ENCODE data around the gene CEP135. TPM values are rescaled to one million over a fixed set of nuclear protein-coding genes. Genes with fewer than 3 reads are reported as not detected.

Gene CEP135
- polyA plus RNA-seq, 1 donor from 2014 or later: 5.2 TPM

GRCh38 chr4:56055027-56055977 is 106.6 kb downstream of the CEP135 start:
- H3K4me3 ChIP-seq (ENCODE audit: low read length): no peak overlapping the region
- H3K9ac ChIP-seq (ENCODE audit: low read length): no peak overlapping the region
- TF ChIP-seq EZH2 (IDR thresholded peaks at IDR 0.05; ENCODE audit: borderline replicate concordance, insufficient read depth, low read length, poor library complexity, severe bottlenecking) (no peak), POLR2AphosphoS5 (IDR thresholded peaks at IDR 0.05) (no peak), RAD21 (conservative IDR thresholded peaks at IDR 0.05) (no peak), EP300 (conservative IDR thresholded peaks at IDR 0.05; ENCODE audit: poor library complexity, severe bottlenecking) (no peak), MXI1 (conservative IDR thresholded peaks at IDR 0.05; ENCODE audit: poor library complexity, severe bottlenecking) (no peak), TAF1 (IDR thresholded peaks at IDR 0.05; ENCODE audit: low read depth) (no peak), REST (IDR thresholded peaks at IDR 0.05; ENCODE audit: borderline replicate concordance) (no peak), CTCF (IDR thresholded peaks at IDR 0.05; ENCODE audit: poor library complexity, severe bottlenecking) (no peak), SMC3 (conservative IDR thresholded peaks at IDR 0.05; ENCODE audit: poor library complexity) (no peak)
- H4K20me1 ChIP-seq (ENCODE audit: insufficient read depth): peaks cover 5% of the 10 kb centered on the region
- no peaks in the 10 kb centered on the region for H3K36me3 ChIP-seq (ENCODE audit: insufficient read depth, low read length)
- no peaks in the 10 kb centered on the region for H3K27me3 ChIP-seq (ENCODE audit: insufficient read depth, low read depth, low read length)
- H3K27ac ChIP-seq (ENCODE audit: low read length): no peak overlapping the region
- peaks cover 92% of the 10 kb centered on the region for H3K79me2 ChIP-seq (replicated peaks; ENCODE audit: insufficient read depth, low read length)
- no peak overlapping the region for H3K4me2 ChIP-seq (ENCODE audit: low read length)
- H3K9me3 ChIP-seq (ENCODE audit: low read length): no peaks in the 10 kb centered on the region
- no peak overlapping the region for H2AFZ ChIP-seq (ENCODE audit: low read depth, low read length)
- H3K9me2 ChIP-seq (ENCODE audit: insufficient read depth, low read length): no peaks in the 10 kb centered on the region
- no peaks in the 10 kb centered on the region for H3F3A ChIP-seq (ENCODE audit: insufficient read depth, low read length, poor library complexity, severe bottlenecking)

GRCh38 chr4:56055991-56056390 is 107.2 kb downstream of the CEP135 start:
- Histone ChIP-seq H3K4me2 (ENCODE audit: low read length) (no peak overlapping the region), H3K27me3 (ENCODE audit: insufficient read depth, low read depth, low read length) (no peaks in the 10 kb centered on the region), H3F3A (ENCODE audit: insufficient read depth, low read length, poor library complexity, severe bottlenecking) (no peaks in the 10 kb centered on the region), H3K27ac (ENCODE audit: low read length) (no peak overlapping the region), H2AFZ (ENCODE audit: low read depth, low read length) (no peak overlapping the region), H3K9me2 (ENCODE audit: insufficient read depth, low read length) (no peaks in the 10 kb centered on the region), H3K9ac (ENCODE audit: low read length) (no peak overlapping the region), H3K79me2 (replicated peaks; ENCODE audit: insufficient read depth, low read length) (peaks cover 92% of the 10 kb centered on the region), H3K4me3 (ENCODE audit: low read length) (no peak overlapping the region), H3K36me3 (ENCODE audit: insufficient read depth, low read length) (no peaks in the 10 kb centered on the region), H4K20me1 (ENCODE audit: insufficient read depth) (peaks cover 5% of the 10 kb centered on the region), H3K9me3 (ENCODE audit: low read length) (no peaks in the 10 kb centered on the region)
- no peak for TF ChIP-seq EZH2 (IDR thresholded peaks at IDR 0.05; ENCODE audit: borderline replicate concordance, insufficient read depth, low read length, poor library complexity, severe bottlenecking)
- TF ChIP-seq POLR2AphosphoS5 (IDR thresholded peaks at IDR 0.05): no peak
- no peak for TF ChIP-seq REST (IDR thresholded peaks at IDR 0.05; ENCODE audit: borderline replicate concordance)
- no peak for TF ChIP-seq MXI1 (conservative IDR thresholded peaks at IDR 0.05; ENCODE audit: poor library complexity, severe bottlenecking)
- TF ChIP-seq TAF1 (IDR thresholded peaks at IDR 0.05; ENCODE audit: low read depth): no peak
- TF ChIP-seq CTCF (IDR thresholded peaks at IDR 0.05; ENCODE audit: poor library complexity, severe bottlenecking): no peak
- no peak for TF ChIP-seq EP300 (conservative IDR thresholded peaks at IDR 0.05; ENCODE audit: poor library complexity, severe bottlenecking)
- no peak for TF ChIP-seq SMC3 (conservative IDR thresholded peaks at IDR 0.05; ENCODE audit: poor library complexity)
- no peak for TF ChIP-seq RAD21 (conservative IDR thresholded peaks at IDR 0.05)
